Stomach (tissue), 4 donors: ENCODE measurements around the gene BORCS8.
A peak's percentile ranks its signal among the peaks of the same experiment; 100 is the strongest.

Experiments used
- POLR2A ChIP-seq, 4 donors: fragments of 450-650 bp; IDR thresholded peaks; one replicate each; pipeline ENCODE4 v1.6.1; 2016; ENCODE audit warnings: antibody characterized with exemption in 4 of 4, control low read depth in 2 of 4, mild to moderate bottlenecking in 1 of 4, moderate library complexity in 1 of 4
- POLR2AphosphoS5 ChIP-seq, 3 donors: sonication (generic); formaldehyde crosslinking; IDR thresholded peaks; one replicate each; pipeline ENCODE4 v1.6.1; 2016; ENCODE audit warnings: antibody characterized with exemption in 3 of 3
- TF ChIP-seq, protein P1 (sequence below), 7 experiments: fragments of 450-650 bp in 4 of 7; fragments of 200-600 bp in 3 of 7; sonication (generic) in 3 of 7; IDR thresholded peaks; one replicate each; pipeline ENCODE4 v1.5.1; 2016 to 2019; ENCODE audit warnings: antibody characterized with exemption in 7 of 7, control low read depth in 2 of 7, mild to moderate bottlenecking in 1 of 7

DNA sequence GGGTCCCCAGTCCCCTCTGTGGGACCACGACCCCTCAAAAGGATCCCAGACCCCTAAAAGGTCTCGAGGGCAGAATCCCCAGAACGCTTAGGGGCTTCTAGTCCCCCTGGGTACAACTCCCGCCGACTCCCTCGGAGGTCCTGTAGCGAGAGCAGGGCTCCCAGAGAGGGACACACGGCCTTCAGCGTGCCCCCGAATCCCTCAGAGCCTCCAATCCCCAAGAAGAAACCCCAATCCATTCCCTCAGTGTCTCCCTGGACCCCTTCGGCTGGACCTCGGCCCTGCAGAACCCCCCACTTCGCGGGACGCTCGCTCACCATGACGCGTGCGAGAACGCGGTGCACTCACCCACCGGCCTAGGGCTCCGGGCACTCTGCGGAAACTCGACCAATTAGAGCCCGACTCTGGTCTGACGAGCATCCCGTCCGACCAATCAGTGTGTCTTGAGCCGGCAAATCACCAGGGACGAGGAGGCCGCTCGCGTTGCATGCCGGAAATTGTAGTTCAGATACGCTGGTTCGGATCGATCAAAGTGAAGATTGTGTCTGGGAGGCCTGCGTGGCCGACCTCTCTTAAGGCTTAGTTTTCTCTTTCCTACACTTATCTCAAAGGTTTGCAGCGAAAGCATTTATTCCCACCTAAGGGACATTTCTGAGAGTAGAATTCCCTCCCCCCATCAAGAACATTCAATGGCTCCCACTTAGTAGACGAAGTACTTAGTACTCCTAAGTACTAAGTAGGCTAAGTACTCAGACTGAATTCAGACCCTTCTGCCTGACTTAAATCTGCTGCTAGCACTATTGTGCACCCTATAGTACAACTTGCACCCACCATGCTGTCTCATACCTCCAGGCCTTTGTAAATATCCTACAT, 53.6 kb downstream of the BORCS8 start, which contains the start of gene TMEM161A:
- TF ChIP-seq, protein P1, sequence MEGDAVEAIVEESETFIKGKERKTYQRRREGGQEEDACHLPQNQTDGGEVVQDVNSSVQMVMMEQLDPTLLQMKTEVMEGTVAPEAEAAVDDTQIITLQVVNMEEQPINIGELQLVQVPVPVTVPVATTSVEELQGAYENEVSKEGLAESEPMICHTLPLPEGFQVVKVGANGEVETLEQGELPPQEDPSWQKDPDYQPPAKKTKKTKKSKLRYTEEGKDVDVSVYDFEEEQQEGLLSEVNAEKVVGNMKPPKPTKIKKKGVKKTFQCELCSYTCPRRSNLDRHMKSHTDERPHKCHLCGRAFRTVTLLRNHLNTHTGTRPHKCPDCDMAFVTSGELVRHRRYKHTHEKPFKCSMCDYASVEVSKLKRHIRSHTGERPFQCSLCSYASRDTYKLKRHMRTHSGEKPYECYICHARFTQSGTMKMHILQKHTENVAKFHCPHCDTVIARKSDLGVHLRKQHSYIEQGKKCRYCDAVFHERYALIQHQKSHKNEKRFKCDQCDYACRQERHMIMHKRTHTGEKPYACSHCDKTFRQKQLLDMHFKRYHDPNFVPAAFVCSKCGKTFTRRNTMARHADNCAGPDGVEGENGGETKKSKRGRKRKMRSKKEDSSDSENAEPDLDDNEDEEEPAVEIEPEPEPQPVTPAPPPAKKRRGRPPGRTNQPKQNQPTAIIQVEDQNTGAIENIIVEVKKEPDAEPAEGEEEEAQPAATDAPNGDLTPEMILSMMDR (IDR thresholded peaks at IDR 0.05) = no peak
- TF ChIP-seq POLR2AphosphoS5 (IDR thresholded peaks at IDR 0.05) (peak; percentile 11 to 86 (median 86)), POLR2A (IDR thresholded peaks at IDR 0.05) (no peak)
